PC-3 (cell line): Measurements from ENCODE around the gene KIR2DL4.
"Not testable (repeated sequence)": the region's sequence is repeated elsewhere in the genome, so short reads cannot be mapped to it uniquely, and the experiment has no call there.

Source experiments
- CTCF ChIP-seq: fragments of 300-600 bp; sonication (generic); conservative IDR thresholded peaks from 2 replicates; pipeline ENCODE4 v1.5.1; 2017; ENCODE audit warnings: antibody characterized with exemption, low read depth, mild to moderate bottlenecking, low read length
- EZH2 ChIP-seq: fragments of 300-600 bp; sonication (generic); IDR thresholded peaks from one replicate; pipeline ENCODE4 v1.6.1; 2017; ENCODE audit warnings: antibody characterized with exemption, mild to moderate bottlenecking, low read length; ENCODE audit not compliant: unreplicated experiment
- EZH2phosphoT487 ChIP-seq: fragments of 300-600 bp; sonication (generic); IDR thresholded peaks from 2 replicates; pipeline ENCODE4 v1.6.1; 2018; ENCODE audit warnings: mild to moderate bottlenecking, antibody characterized with exemption, low read length, borderline replicate concordance

- not testable (repeated sequence) for TF ChIP-seq CTCF, EZH2, EZH2phosphoT487
Measured at GRCh38 chr19:54756204-54757110, 47.0 kb upstream of the KIR2DL4 start.
